K562 (cell line): ENCODE data around the gene SOS1. TPM values are rescaled to one million over a fixed set of nuclear protein-coding genes. Genes with fewer than 3 reads are reported as not detected.

Source experiments
- CREM ChIP-seq: IDR thresholded peaks from 2 replicates; pipeline ENCODE4 v1.6.1; 2014; ENCODE audit warnings: antibody characterized with exemption, low read depth
- KAT8 ChIP-seq: fragments of 450-650 bp; IDR thresholded peaks from 2 replicates; pipeline ENCODE4 v1.6.1; 2016; ENCODE audit warnings: low read depth, mild to moderate bottlenecking
- KLF13 ChIP-seq: fragments of 450-650 bp; IDR thresholded peaks from 2 replicates; pipeline ENCODE4 v1.6.1; 2016; ENCODE audit warnings: missing genetic modification characterization, low read depth, mild to moderate bottlenecking, missing compliant biosample characterization, moderate library complexity, borderline replicate concordance
- MGA ChIP-seq: fragments of 450-650 bp; IDR thresholded peaks from 2 replicates; pipeline ENCODE4 v1.6.1; 2016; ENCODE audit warnings: mild to moderate bottlenecking, moderate library complexity
- NR2C2 ChIP-seq, 2 experiments: fragments of 200-800 bp in 1 of 2; sonication (Bioruptor generic) in 1 of 2; sonication (generic) in 1 of 2; formaldehyde crosslinking in 1 of 2; IDR thresholded peaks; 2 replicates each; pipeline versions ENCODE4 v1.6.1 to v1.8.0; 2016 to 2022; ENCODE audit warnings: mild to moderate bottlenecking in 1 of 2, missing compliant biosample characterization in 1 of 2, missing genetic modification characterization in 1 of 2, missing genetic modification reagents in 1 of 2
- PHF8 ChIP-seq: fragments of 200-600 bp; sonication (generic); IDR thresholded peaks from 2 replicates; pipeline ENCODE4 v1.6.1; 2012; ENCODE audit warnings: mixed run types, mild to moderate bottlenecking, inconsistent platforms, low read length, moderate library complexity, borderline replicate concordance
- RBFOX2 ChIP-seq: fragments of 200-400 bp; formaldehyde crosslinking; IDR thresholded peaks from 2 replicates; pipeline ENCODE4 v1.6.1; 2017; ENCODE audit warnings: low read depth, mild to moderate bottlenecking, low read length, moderate library complexity
- RBM15 ChIP-seq: fragments of 200-400 bp; formaldehyde crosslinking; IDR thresholded peaks from 2 replicates; pipeline ENCODE4 v1.6.1; 2018; ENCODE audit warnings: mild to moderate bottlenecking, low read length, moderate library complexity; ENCODE audit not compliant: insufficient read depth
- SAP30 ChIP-seq: fragments of 200-600 bp; sonication (generic); IDR thresholded peaks from 2 replicates; pipeline ENCODE4 v1.6.1; 2012; ENCODE audit warnings: borderline replicate concordance, low read depth, mild to moderate bottlenecking, moderate library complexity, low read length, control low read depth, inconsistent platforms; ENCODE audit not compliant: insufficient read depth, poor library complexity, severe bottlenecking
- ZNF395 ChIP-seq: fragments of 200-800 bp; sonication (Bioruptor generic); IDR thresholded peaks from 2 replicates; pipeline ENCODE4 v1.6.1; 2017; ENCODE audit warnings: missing genetic modification characterization, missing compliant biosample characterization
- polyA plus RNA-seq, 8 experiments: library from polyadenylated mRNA; depleted of rRNA in 4 of 8; stranded (reverse) in 5 of 8; unstranded in 3 of 8; fragments of >200 nt; fragmentation: Nextera tagmentation in 2 of 8; fragmentation: Illumina TruSeq in 1 of 8; extraction: Ambion mirVana in 2 of 8; extraction: Trizol in 1 of 8; gene quantifications; 2 replicates each; pipeline versions ENCODE4 v1.2.1 to v1.2.3, GENCODE V29; 2011 to 2014; ENCODE audit warnings: inconsistent platforms in 1 of 8, missing spikeins in 1 of 8
- total RNA-seq, 7 experiments: library from RNA; depleted of rRNA in 6 of 7; stranded (reverse); fragments of >200 nt in 6 of 7; fragmentation: Illumina TruSeq in 2 of 7; extraction: Trizol in 2 of 7; gene quantifications; 2 replicates each; pipeline versions ENCODE4 v1.2.1 to v1.2.3, GENCODE V29; 2011 to 2021; ENCODE audit warnings: low replicate concordance in 1 of 7

Gene SOS1
- total and polyA plus RNA-seq, 9 of the 15 experiments (the other 6 are each of a cell fraction or from before 2014, with no cell fraction given) = 2.5 to 27.1 (median 16.3) TPM

DNA sequence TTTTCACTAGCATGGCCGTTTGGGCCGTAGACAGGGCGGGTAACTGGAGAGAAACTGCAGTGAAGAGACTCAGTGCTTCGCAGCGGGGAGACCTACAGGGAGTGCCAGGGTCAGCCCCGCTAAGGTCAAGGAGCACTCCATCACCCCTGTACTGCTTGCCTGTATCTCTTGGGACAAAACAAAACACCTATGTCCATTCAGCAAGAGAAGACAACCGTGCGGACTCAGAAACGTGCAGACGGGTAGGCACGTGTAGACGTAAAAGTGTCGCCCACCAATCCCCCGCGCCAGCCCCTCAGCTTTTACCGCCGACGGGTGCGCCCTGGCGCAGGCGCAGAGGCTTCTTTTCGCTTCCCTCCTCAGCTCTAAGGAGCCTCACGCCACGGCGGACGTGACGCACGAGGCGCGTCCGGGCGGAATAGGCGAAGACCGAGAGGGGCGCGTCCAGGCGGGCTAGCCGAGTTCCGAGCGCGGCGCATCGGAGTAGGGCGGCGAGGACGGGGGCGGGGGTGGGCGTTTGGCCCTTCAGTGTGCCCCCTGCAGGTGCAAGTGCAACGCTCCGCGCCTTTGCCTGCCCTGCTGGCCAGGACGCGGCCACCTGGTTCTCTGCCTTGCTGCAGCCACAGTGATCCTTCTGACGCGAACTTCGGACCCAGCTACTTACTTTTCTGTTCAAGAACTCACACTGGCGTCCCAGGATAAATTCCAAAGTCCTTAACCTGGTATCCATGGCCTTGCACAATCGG is 3.3 kb upstream of the SOS1 start (continued):
- TF ChIP-seq SAP30 (no peak), RBFOX2 (peak; percentile 86), PHF8 (peak; percentile 76; the same call in 1 of the 2 replicates), RBM15 (no peak), KLF13 (tag) (peak; percentile 42; the same call in 1 of the 2 replicates), KAT8 (no peak), NR2C2 (CRISPR knock-in tag; IDR thresholded peaks at IDR 0.05) (0 out of 2 replicates have a peak, but pooled peaks have one; percentile 33), NR2C2 (tag; IDR thresholded peaks at IDR 0.05) (peak; percentile 92), CREM (peak; percentile 99), ZNF395 (0 out of 2 replicates have a peak, but pooled peaks have one; percentile 56), MGA (peak; percentile 85)
